22Rv1 (cell line): ENCODE results near the gene METTL6.

Experiments used
- ZFX ChIP-seq: fragments of 450-650 bp; IDR thresholded peaks from 2 replicates; pipeline ENCODE4 v1.6.1; 2017; ENCODE audit warnings: antibody characterized with exemption, borderline replicate concordance
- TF ChIP-seq, protein P1 (sequence below): fragments of 450-650 bp; IDR thresholded peaks from 2 replicates; pipeline ENCODE4 v1.5.1; 2017; ENCODE audit warnings: mild to moderate bottlenecking

DNA sequence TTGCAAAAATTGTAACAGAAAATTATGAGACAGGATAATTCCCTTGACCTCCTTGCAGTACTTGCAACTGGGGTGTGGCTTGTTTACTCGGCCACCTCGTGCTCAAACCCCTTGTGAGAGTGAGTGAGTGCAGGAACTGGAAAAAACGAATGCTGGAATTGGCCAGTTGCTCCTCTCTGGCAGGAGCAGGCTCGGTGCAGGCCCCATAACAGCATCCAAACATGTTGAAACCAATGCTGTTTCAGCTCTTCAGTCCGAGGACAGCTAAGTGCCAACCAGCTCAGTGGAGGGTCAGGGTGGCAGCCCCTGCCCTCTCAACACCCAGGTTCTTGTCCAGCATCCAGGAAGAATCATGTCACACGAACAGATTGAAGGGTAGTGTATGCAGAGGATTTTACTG is 36.9 kb downstream of the METTL6 start:
- TF ChIP-seq, protein P1, sequence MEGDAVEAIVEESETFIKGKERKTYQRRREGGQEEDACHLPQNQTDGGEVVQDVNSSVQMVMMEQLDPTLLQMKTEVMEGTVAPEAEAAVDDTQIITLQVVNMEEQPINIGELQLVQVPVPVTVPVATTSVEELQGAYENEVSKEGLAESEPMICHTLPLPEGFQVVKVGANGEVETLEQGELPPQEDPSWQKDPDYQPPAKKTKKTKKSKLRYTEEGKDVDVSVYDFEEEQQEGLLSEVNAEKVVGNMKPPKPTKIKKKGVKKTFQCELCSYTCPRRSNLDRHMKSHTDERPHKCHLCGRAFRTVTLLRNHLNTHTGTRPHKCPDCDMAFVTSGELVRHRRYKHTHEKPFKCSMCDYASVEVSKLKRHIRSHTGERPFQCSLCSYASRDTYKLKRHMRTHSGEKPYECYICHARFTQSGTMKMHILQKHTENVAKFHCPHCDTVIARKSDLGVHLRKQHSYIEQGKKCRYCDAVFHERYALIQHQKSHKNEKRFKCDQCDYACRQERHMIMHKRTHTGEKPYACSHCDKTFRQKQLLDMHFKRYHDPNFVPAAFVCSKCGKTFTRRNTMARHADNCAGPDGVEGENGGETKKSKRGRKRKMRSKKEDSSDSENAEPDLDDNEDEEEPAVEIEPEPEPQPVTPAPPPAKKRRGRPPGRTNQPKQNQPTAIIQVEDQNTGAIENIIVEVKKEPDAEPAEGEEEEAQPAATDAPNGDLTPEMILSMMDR = no peak
- no peak for TF ChIP-seq ZFX
